PC-3 (cell line): ENCODE measurements around the gene PRKD2.

Experiments
- CTCF ChIP-seq: fragments of 300-600 bp; sonication (generic); conservative IDR thresholded peaks from 2 replicates; pipeline ENCODE4 v1.5.1; 2017; ENCODE audit warnings: antibody characterized with exemption, low read depth, mild to moderate bottlenecking, low read length
- EZH2 ChIP-seq: fragments of 300-600 bp; sonication (generic); IDR thresholded peaks from one replicate; pipeline ENCODE4 v1.6.1; 2017; ENCODE audit warnings: antibody characterized with exemption, mild to moderate bottlenecking, low read length; ENCODE audit not compliant: unreplicated experiment
- EZH2phosphoT487 ChIP-seq: fragments of 300-600 bp; sonication (generic); IDR thresholded peaks from 2 replicates; pipeline ENCODE4 v1.6.1; 2018; ENCODE audit warnings: mild to moderate bottlenecking, antibody characterized with exemption, low read length, borderline replicate concordance

- TF ChIP-seq CTCF (no peak), EZH2phosphoT487 (no peak), EZH2 (no peak)
Measured at GRCh38 chr19:46730187-46730586, 13.3 kb upstream of the PRKD2 start.
